Dermis lymphatic vessel endothelial cell (primary cell): ENCODE results near the gene UBE3A. TPM values are rescaled to one million over a fixed set of nuclear protein-coding genes. Genes with fewer than 3 reads are reported as not detected.

ENCODE experiments used
- total RNA-seq: library from RNA; depleted of rRNA; stranded (reverse); fragments of >200 nt; gene quantifications from 2 replicates; pipeline ENCODE4 v1.2.1, GENCODE V29; 2014

The UBE3A gene
- total RNA-seq: 49.6 and 50.0 TPM in 2 replicates

DNA sequence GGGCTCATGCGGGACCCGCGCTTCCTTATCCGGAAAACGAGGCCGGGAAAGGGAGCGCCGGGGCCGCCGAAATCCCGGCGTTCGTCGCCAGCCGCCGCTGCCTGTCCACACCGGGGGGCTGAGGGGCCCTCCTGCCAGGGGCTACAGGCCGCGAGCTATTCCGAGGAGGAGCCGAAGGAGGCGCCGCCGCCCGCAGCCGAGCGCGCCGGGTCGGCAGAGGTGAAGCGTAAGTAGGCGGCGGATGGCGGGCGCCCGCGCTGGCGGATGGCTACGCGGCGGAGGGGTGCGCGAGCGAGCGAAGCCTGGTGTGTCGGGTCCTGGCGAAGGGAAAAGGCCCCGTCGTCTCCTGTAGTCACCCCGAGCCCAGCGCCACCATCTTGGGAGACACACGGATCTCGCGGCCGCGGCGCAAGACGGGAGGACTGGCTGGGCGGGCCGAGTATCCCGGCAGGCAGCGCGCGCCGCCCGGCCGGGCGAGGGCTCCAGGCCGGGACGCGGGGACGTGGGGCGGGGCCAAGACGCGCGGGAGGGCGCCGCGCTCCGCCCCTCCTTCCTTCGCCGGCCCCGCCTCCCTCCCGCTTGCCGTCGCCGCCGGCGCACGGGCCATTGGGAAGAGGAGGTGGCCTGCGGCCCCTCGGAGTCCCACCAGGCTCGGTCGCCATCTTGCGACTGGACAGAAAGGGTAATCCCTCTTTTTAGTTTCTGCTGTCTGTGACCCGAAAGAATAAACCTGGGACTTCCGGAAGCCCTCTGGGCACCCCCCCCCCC, at the start of gene UBE3A:
Gene UBE3A (minus strand): TSS at position 424 of the 768 bp plus-strand sequence. CDS start 29,917 bp downstream, outside the sequence.

